ENCODE results near the gene RAPGEF5.

DNA sequence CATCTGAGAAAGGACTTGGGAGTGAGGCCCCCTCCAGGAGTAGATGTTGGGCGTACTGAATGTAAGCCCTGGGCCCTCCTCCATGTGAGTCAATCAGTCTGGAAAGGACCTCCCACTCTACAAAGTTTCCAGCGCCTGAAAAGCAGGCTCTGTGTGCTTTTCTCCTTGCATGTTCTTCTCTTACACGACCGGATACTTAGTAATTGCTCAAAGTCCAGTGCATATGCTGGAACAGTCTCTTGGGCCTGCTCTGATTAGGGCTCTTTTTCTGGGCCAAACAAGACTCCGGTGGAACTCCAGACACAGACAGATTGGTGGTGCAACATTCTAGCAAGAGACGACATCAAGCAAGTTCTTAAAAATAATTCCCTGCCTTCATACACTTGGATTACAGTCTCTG is 38.3 kb upstream of the RAPGEF5 start:
- TF ChIP-seq, protein P1, sequence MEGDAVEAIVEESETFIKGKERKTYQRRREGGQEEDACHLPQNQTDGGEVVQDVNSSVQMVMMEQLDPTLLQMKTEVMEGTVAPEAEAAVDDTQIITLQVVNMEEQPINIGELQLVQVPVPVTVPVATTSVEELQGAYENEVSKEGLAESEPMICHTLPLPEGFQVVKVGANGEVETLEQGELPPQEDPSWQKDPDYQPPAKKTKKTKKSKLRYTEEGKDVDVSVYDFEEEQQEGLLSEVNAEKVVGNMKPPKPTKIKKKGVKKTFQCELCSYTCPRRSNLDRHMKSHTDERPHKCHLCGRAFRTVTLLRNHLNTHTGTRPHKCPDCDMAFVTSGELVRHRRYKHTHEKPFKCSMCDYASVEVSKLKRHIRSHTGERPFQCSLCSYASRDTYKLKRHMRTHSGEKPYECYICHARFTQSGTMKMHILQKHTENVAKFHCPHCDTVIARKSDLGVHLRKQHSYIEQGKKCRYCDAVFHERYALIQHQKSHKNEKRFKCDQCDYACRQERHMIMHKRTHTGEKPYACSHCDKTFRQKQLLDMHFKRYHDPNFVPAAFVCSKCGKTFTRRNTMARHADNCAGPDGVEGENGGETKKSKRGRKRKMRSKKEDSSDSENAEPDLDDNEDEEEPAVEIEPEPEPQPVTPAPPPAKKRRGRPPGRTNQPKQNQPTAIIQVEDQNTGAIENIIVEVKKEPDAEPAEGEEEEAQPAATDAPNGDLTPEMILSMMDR (IDR thresholded peaks at IDR 0.05), result no peak
- no peak for TF ChIP-seq POLR2A (IDR thresholded peaks at IDR 0.05)
